Measurements from ENCODE around the gene FRMPD1.

The FRMPD1 gene

GRCh38 chr9:37636511-37637448, 14.0 kb upstream of the FRMPD1 start:
- H3K27ac ChIP-seq (replicated peaks), result no peak overlapping the region
- no peak for DNase-seq (ENCODE audit: low read depth in 1 of 2, low spot score in 1 of 2)
- TF ChIP-seq REST (IDR thresholded peaks at IDR 0.05; ENCODE audit: insufficient replicate concordance, low read depth) (no peak), POLR2AphosphoS5 (IDR thresholded peaks at IDR 0.05; ENCODE audit: low read depth) (no peak), GABPA (IDR thresholded peaks at IDR 0.05; ENCODE audit: low read depth) (no peak), SPI1 (IDR thresholded peaks at IDR 0.05; ENCODE audit: borderline replicate concordance, low read depth) (no peak), CTCF (IDR thresholded peaks at IDR 0.05; ENCODE audit: insufficient read depth, low read length) (no peak)
- H3K4me3 ChIP-seq (replicated peaks; ENCODE audit: insufficient read depth, low read length), result no peak overlapping the region
- H3K27me3 ChIP-seq (ENCODE audit: insufficient read depth, poor library complexity, severe bottlenecking), result no peaks in the 10 kb centered on the region

- no peak for DNase-seq (ENCODE audit: low read depth in 1 of 2, low spot score in 1 of 2)
- no peaks in the 10 kb centered on the region for H3K27me3 ChIP-seq (ENCODE audit: insufficient read depth, poor library complexity, severe bottlenecking)
- H3K4me3 ChIP-seq (replicated peaks; ENCODE audit: insufficient read depth, low read length), result no peak overlapping the region
- no peak overlapping the region for H3K27ac ChIP-seq (replicated peaks)
- TF ChIP-seq POLR2AphosphoS5 (IDR thresholded peaks at IDR 0.05; ENCODE audit: low read depth) (no peak), REST (IDR thresholded peaks at IDR 0.05; ENCODE audit: insufficient replicate concordance, low read depth) (no peak), GABPA (IDR thresholded peaks at IDR 0.05; ENCODE audit: low read depth) (no peak), SPI1 (IDR thresholded peaks at IDR 0.05; ENCODE audit: borderline replicate concordance, low read depth) (no peak), CTCF (IDR thresholded peaks at IDR 0.05; ENCODE audit: insufficient read depth, low read length) (no peak)
Measured at GRCh38 chr9:37639109-37639762, 11.5 kb upstream of the FRMPD1 start.

- H3K27ac ChIP-seq (replicated peaks), result no peak overlapping the region
- DNase-seq (ENCODE audit: low read depth in 1 of 2, low spot score in 1 of 2), result no peak
- no peak overlapping the region for H3K4me3 ChIP-seq (replicated peaks; ENCODE audit: insufficient read depth, low read length)
- TF ChIP-seq POLR2AphosphoS5 (IDR thresholded peaks at IDR 0.05; ENCODE audit: low read depth) (no peak), CTCF (IDR thresholded peaks at IDR 0.05; ENCODE audit: insufficient read depth, low read length) (no peak), REST (IDR thresholded peaks at IDR 0.05; ENCODE audit: insufficient replicate concordance, low read depth) (no peak), GABPA (IDR thresholded peaks at IDR 0.05; ENCODE audit: low read depth) (no peak), SPI1 (IDR thresholded peaks at IDR 0.05; ENCODE audit: borderline replicate concordance, low read depth) (no peak)
- H3K27me3 ChIP-seq (ENCODE audit: insufficient read depth, poor library complexity, severe bottlenecking), result no peaks in the 10 kb centered on the region
Measured at GRCh38 chr9:37639841-37640240, 10.9 kb upstream of the FRMPD1 start.

Data from HL-60 (cell line).